K562 (cell line): ENCODE data around the gene NAPB. TPM values are rescaled to one million over a fixed set of nuclear protein-coding genes. Genes with fewer than 3 reads are reported as not detected.

Source experiments
- ATAC-seq: fragments of 200-7000 bp; cut with Tn5 transposase; 3 replicates; pipeline ENCODE4 v1.9.1; 2020; ENCODE audit warnings: moderate library complexity
- BruUV-seq: library from RNA; stranded (reverse); fragments of 400-500 nt; replicated peaks from 2 replicates; lab custom pipeline; 2021; lab: Mats Ljungman, UMichigan
- CTCF ChIA-PET: fragments of 300-600 bp; formaldehyde crosslinking; extraction: SDS; loops from one replicate; lab custom pipeline; 2021; ENCODE audit warnings: low intra/inter-chr PET ratio; lab: Yijun Ruan, JAX
- POLR2A ChIA-PET: fragments of 300-600, 350-650 bp; sonication (Branson Sonifier 250); formaldehyde crosslinking; extraction: SDS; loops from one replicate; lab custom pipeline; 2021; ENCODE audit warnings: antibody characterized with exemption, inconsistent platforms; lab: Yijun Ruan, JAX
- DNase-seq, 4 experiments: peaks; one replicate each; pipeline versions ENCODE4 v3.0.0 to v3.0.0-alpha.2; 2011 to 2018; ENCODE audit warnings: low spot score in 3 of 4, mixed read lengths in 3 of 4; ENCODE audit errors: extremely low read depth in 1 of 4
- FAIRE-seq: peaks from 2 replicates; lab custom pipeline; 2011; peaks lifted over from hg19 to GRCh38; lab: Jason Lieb, UNC
- H2AFZ ChIP-seq: 2 replicates; pipeline ENCODE4 v1.6.0; 2011; ENCODE audit warnings: low read depth, low read length, control low read depth, inconsistent platforms
- H3K27ac ChIP-seq: fragments of 200-600 bp; 3 replicates; pipeline ENCODE4 v1.8.0; 2011; ENCODE audit warnings: low read depth, mild to moderate bottlenecking, control low read depth, inconsistent platforms, low read length, moderate library complexity, mixed read lengths; ENCODE audit errors: extremely low read depth
- H3K27me3 ChIP-seq, 2 experiments: fragments of 300-600 bp in 1 of 2; 2 replicates in 1 of 2; 3 replicates in 1 of 2; pipeline versions ENCODE4 v1.6.0 to v1.8.0; 2011; ENCODE audit warnings: inconsistent platforms in 2 of 2, low read length in 2 of 2, mild to moderate bottlenecking in 1 of 2, mixed read lengths in 1 of 2, moderate library complexity in 1 of 2; ENCODE audit not compliant: control insufficient read depth in 2 of 2, insufficient read depth in 2 of 2
- H3K36me3 ChIP-seq: fragments of 300-600 bp; 3 replicates; pipeline ENCODE4 v1.8.0; 2011; ENCODE audit warnings: mild to moderate bottlenecking, low read length, inconsistent platforms; ENCODE audit not compliant: control insufficient read depth, insufficient read depth
- H3K4me1 ChIP-seq, 2 experiments: fragments of 200-600 bp in 1 of 2; replicated peaks in 1 of 2; 2 replicates in 1 of 2; 3 replicates in 1 of 2; pipeline versions ENCODE4 v1.5.1 to v1.8.0; 2011; ENCODE audit warnings: inconsistent platforms in 2 of 2, low read length in 2 of 2, mild to moderate bottlenecking in 1 of 2, mixed read lengths in 1 of 2, moderate library complexity in 1 of 2; ENCODE audit not compliant: control insufficient read depth in 2 of 2, insufficient read depth in 2 of 2
- H3K4me2 ChIP-seq: 2 replicates; pipeline ENCODE4 v1.6.1; 2011; ENCODE audit warnings: low read length, control low read depth, inconsistent platforms, mixed read lengths; ENCODE audit not compliant: insufficient read depth
- H3K4me3 ChIP-seq: fragments of 200-600 bp; sonication (generic), shearing (Covaris generic); 2 replicates; pipeline ENCODE4 v1.5.1; 2016; ENCODE audit warnings: control low read depth, inconsistent platforms
- H3K79me2 ChIP-seq: fragments of 200-600 bp; 3 replicates; pipeline ENCODE4 v1.8.0; 2011; ENCODE audit warnings: low read length, inconsistent platforms; ENCODE audit not compliant: control insufficient read depth, insufficient read depth
- H3K9ac ChIP-seq, 2 experiments: 2 replicates each; pipeline versions ENCODE4 v1.6.0 to v1.6.1; 2011; ENCODE audit warnings: low read depth in 2 of 2, low read length in 2 of 2, control low read depth in 1 of 2, inconsistent platforms in 1 of 2, mild to moderate bottlenecking in 1 of 2, mixed read lengths in 1 of 2; ENCODE audit not compliant: insufficient read depth in 1 of 2
- H3K9me1 ChIP-seq: one replicate; pipeline ENCODE4 v1.6.0; 2011; ENCODE audit warnings: inconsistent platforms, mild to moderate bottlenecking, low read length, moderate library complexity; ENCODE audit not compliant: control insufficient read depth, insufficient read depth
- H3K9me3 ChIP-seq: replicated peaks from 2 replicates; pipeline ENCODE4 v1.5.1; 2011; ENCODE audit warnings: low read depth, low read length, inconsistent platforms; ENCODE audit not compliant: control insufficient read depth, insufficient read depth
- H4K20me1 ChIP-seq: replicated peaks from 2 replicates; pipeline ENCODE4 v1.6.1; 2011; ENCODE audit warnings: low read length, inconsistent platforms, mixed read lengths; ENCODE audit not compliant: control insufficient read depth, insufficient read depth
- PRDM10 ChIP-seq: fragments of 450-650 bp; IDR thresholded peaks from 2 replicates; pipeline ENCODE4 v1.6.1; 2018; ENCODE audit not compliant: partially characterized antibody
- PYGO2 ChIP-seq: fragments of 450-650 bp; IDR thresholded peaks from 2 replicates; pipeline ENCODE4 v1.6.1; 2016; ENCODE audit warnings: mild to moderate bottlenecking, missing genetic modification characterization, moderate library complexity, missing compliant biosample characterization
- RCOR1 ChIP-seq, 2 experiments: IDR thresholded peaks; 2 replicates each; pipeline ENCODE4 v1.6.1; 2012; ENCODE audit warnings: low read depth in 2 of 2, low read length in 2 of 2, borderline replicate concordance in 1 of 2, improper control_type of control experiment in 1 of 2
- SP1 ChIP-seq: sonication (generic); formaldehyde crosslinking; IDR thresholded peaks from 2 replicates; pipeline ENCODE4 v1.8.1; 2022; ENCODE audit warnings: mild to moderate bottlenecking, missing genetic modification reagents
- TFE3 ChIP-seq: fragments of 450-650 bp; formaldehyde crosslinking; IDR thresholded peaks from 2 replicates; pipeline ENCODE4 v1.4.0; 2020; ENCODE audit warnings: mild to moderate bottlenecking, mixed read lengths
- ZNF512 ChIP-seq: IDR thresholded peaks from 2 replicates; pipeline ENCODE4 v1.6.1; 2016; ENCODE audit warnings: missing genetic modification characterization, missing compliant biosample characterization
- ZNF583 ChIP-seq: fragments of 250-450 bp; sonication (Bioruptor Pico); IDR thresholded peaks from 2 replicates; pipeline ENCODE4 v1.4.0; 2020
- WGBS: fragments of 100-300 bp; shearing (Covaris generic); methylation state at CpG from one replicate; pipeline ENCODE4 v1.1.6; 2016; ENCODE audit warnings: low coverage, mixed read lengths; ENCODE audit not compliant: insufficient coverage; ENCODE audit errors: missing lambda C conversion rate; 5-methylcytosine and 5-hydroxymethylcytosine counted together
- in situ Hi-C: fragments of 300-500 bp; cut with MboI; formaldehyde crosslinking; loops from 4 replicates; pipeline ENCODE4 v1.15.0; 2018; ENCODE audit warnings: inconsistent platforms, mixed read lengths
- intact Hi-C: fragments of 100-400 bp; cut with micrococcal nuclease; formaldehyde crosslinking; loops from 2 replicates; pipeline ENCODE4 v1.14.2; 2022
- polyA plus RNA-seq, 8 experiments: library from polyadenylated mRNA; depleted of rRNA in 4 of 8; stranded (reverse) in 5 of 8; unstranded in 3 of 8; fragments of >200 nt; fragmentation: Nextera tagmentation in 2 of 8; fragmentation: Illumina TruSeq in 1 of 8; extraction: Ambion mirVana in 2 of 8; extraction: Trizol in 1 of 8; gene quantifications; 2 replicates each; pipeline versions ENCODE4 v1.2.1 to v1.2.3, GENCODE V29; 2011 to 2014; ENCODE audit warnings: inconsistent platforms in 1 of 8, missing spikeins in 1 of 8
- total RNA-seq, 7 experiments: library from RNA; depleted of rRNA in 6 of 7; stranded (reverse); fragments of >200 nt in 6 of 7; fragmentation: Illumina TruSeq in 2 of 7; extraction: Trizol in 2 of 7; gene quantifications; 2 replicates each; pipeline versions ENCODE4 v1.2.1 to v1.2.3, GENCODE V29; 2011 to 2021; ENCODE audit warnings: low replicate concordance in 1 of 7

NAPB gene
- total and polyA plus RNA-seq, 9 of the 15 experiments (the other 6 are each of a cell fraction or from before 2014, with no cell fraction given) = 1.4 to 7.7 (median 5.2) TPM

GRCh38 chr20:23368316-23369071 is 52.8 kb downstream of the NAPB start:
- ATAC-seq (no peak), FAIRE-seq (no peak), DNase-seq (no peak)
- no TSS peak for BruUV-seq
- H3K9me1 ChIP-seq = no peaks in the 10 kb centered on the region
- peaks cover 6% of the 10 kb centered on the region; the same call in 1 of the 2 replicates for H4K20me1 ChIP-seq
- peaks cover 10 to 19% of the 10 kb centered on the region in 2 experiments; a peak in 4 of 5 replicates for H3K4me1 ChIP-seq
- H3K27ac ChIP-seq = no peak overlapping the region
- ChIA-PET CTCF (no interaction called here), POLR2A (interaction anchor here (1.0 to 1.1 kb wide), 3 partner anchors 18 to 459 kb away, joined by 3 to 5 read pairs (median 3); partner anchors contain the start of gene NXT1)
- no peak overlapping the region for H2AFZ ChIP-seq
- intact Hi-C loops = no loop called here
- H3K9me3 ChIP-seq = no peaks in the 10 kb centered on the region
- no peak overlapping the region for H3K4me2 ChIP-seq
- H3K36me3 ChIP-seq = peaks cover 97% of the 10 kb centered on the region
- H3K9ac ChIP-seq = no peak overlapping the region
- H3K4me3 ChIP-seq = no peak overlapping the region
- in situ Hi-C loops = no loop called here
- no peak for TF ChIP-seq ZNF512
- no peak for TF ChIP-seq ZNF583 (CRISPR knock-in tag)
- TF ChIP-seq SP1 (CRISPR knock-in tag) = no peak
- TF ChIP-seq PRDM10 = no peak
- no peak for TF ChIP-seq PYGO2
- TF ChIP-seq RCOR1 (IDR thresholded peaks at IDR 0.05; ENCODE audit: borderline replicate concordance in 1 of 2, low read depth in 2 of 2, low read length in 2 of 2) = no peak
- no peak for TF ChIP-seq TFE3 (CRISPR knock-in tag)
- no peaks in the 10 kb centered on the region for H3K27me3 ChIP-seq
- H3K79me2 ChIP-seq = peaks cover 50% of the 10 kb centered on the region
- WGBS = 94% methylated on average over 2 of the region's 2 CpGs
